Tibial artery (tissue), 4 donors: ENCODE results near the gene NUP42.

ENCODE experiments used
- DNase-seq, 2 donors: peaks; one replicate each; pipeline ENCODE4 v3.0.0-alpha.2; 2019
- H3K27ac ChIP-seq, 2 donors: fragments of 200-600 bp; sonication (generic) in 1 of 2; 1 replicate in 1 of 2; 2 replicates in 1 of 2; pipeline ENCODE4 v1.5.1; 2018 to 2019; ENCODE audit warnings: mild to moderate bottlenecking in 1 of 2
- H3K27me3 ChIP-seq, 2 donors: fragments of 200-600 bp; sonication (generic) in 1 of 2; one replicate each; pipeline versions ENCODE4 v1.5.1 to v1.6.0; 2016 to 2019
- H3K36me3 ChIP-seq, 3 donors: fragments of 200-600 bp; sonication (generic) in 2 of 3; one replicate each; pipeline ENCODE4 v1.5.1; 2016 to 2019; ENCODE audit warnings: mild to moderate bottlenecking in 2 of 3
- H3K4me1 ChIP-seq, 4 donors: fragments of 200-600 bp; sonication (generic) in 2 of 4; 1 replicate in 3 of 4; 2 replicates in 1 of 4; pipeline ENCODE4 v1.5.1; 2016 to 2019
- H3K4me3 ChIP-seq, 2 donors: fragments of 200-600 bp; sonication (generic) in 1 of 2; 1 replicate in 1 of 2; 2 replicates in 1 of 2; pipeline ENCODE4 v1.5.1; 2018 to 2019; ENCODE audit warnings: mild to moderate bottlenecking in 2 of 2
- H3K9me3 ChIP-seq, 3 donors: fragments of 200-600 bp; sonication (generic) in 1 of 3; one replicate each; pipeline ENCODE4 v1.5.1; 2016 to 2019
- CTCF ChIP-seq, 2 experiments: fragments of 200-600 bp in 1 of 2; fragments of 450-650 bp in 1 of 2; IDR thresholded peaks; one replicate each; pipeline ENCODE4 v1.5.1; 2017 to 2019; ENCODE audit warnings: antibody characterized with exemption in 2 of 2, mild to moderate bottlenecking in 1 of 2, moderate library complexity in 1 of 2
- intact Hi-C: fragments of 100-400 bp; cut with DNase I; formaldehyde crosslinking; loops from one replicate; pipeline ENCODE4 v1.15.0; 2023; ENCODE audit warnings: low total_unique reads

Gene NUP42

GRCh38 chr7:23235813-23236221 lies 54.0 kb downstream of the NUP42 start:
- H3K9me3 ChIP-seq = no peaks in the 10 kb centered on the region
- H3K27ac ChIP-seq = no peak overlapping the region
- intact Hi-C loops = no loop called here
- H3K27me3 ChIP-seq = no peaks in the 10 kb centered on the region
- no peaks in the 10 kb centered on the region for H3K36me3 ChIP-seq
- no peak for TF ChIP-seq CTCF (IDR thresholded peaks at IDR 0.05)
- H3K4me3 ChIP-seq = no peak overlapping the region
- DNase-seq = peak in 1 of 2 donors; percentile 69
- no peaks in the 10 kb centered on the region for H3K4me1 ChIP-seq

- Histone ChIP-seq H3K27ac (no peak overlapping the region), H3K4me3 (no peak overlapping the region), H3K9me3 (no peaks in the 10 kb centered on the region), H3K27me3 (no peaks in the 10 kb centered on the region), H3K36me3 (no peaks in the 10 kb centered on the region), H3K4me1 (no peaks in the 10 kb centered on the region)
- DNase-seq = no peak
- TF ChIP-seq CTCF (IDR thresholded peaks at IDR 0.05) = no peak
- intact Hi-C loops = no loop called here
Measured at GRCh38 chr7:23237000-23237399, 55.2 kb downstream of the NUP42 start.

- peaks cover 0 to 13% (median 7%) of the 10 kb centered on the region in 4 donors for H3K4me1 ChIP-seq
- H3K27ac ChIP-seq = no peak overlapping the region
- H3K27me3 ChIP-seq = no peaks in the 10 kb centered on the region
- no peak for TF ChIP-seq CTCF (IDR thresholded peaks at IDR 0.05)
- DNase-seq = no peak
- intact Hi-C loops = no loop called here
- no peaks in the 10 kb centered on the region for H3K9me3 ChIP-seq
- H3K36me3 ChIP-seq = no peaks in the 10 kb centered on the region
- H3K4me3 ChIP-seq = no peak overlapping the region
Measured at GRCh38 chr7:23238983-23239652, 57.3 kb downstream of the NUP42 start.

GRCh38 chr7:23239698-23240097 lies 57.9 kb downstream of the NUP42 start:
- no peak overlapping the region for H3K27ac ChIP-seq
- no peaks in the 10 kb centered on the region for H3K9me3 ChIP-seq
- H3K4me1 ChIP-seq = peaks cover 0 to 13% (median 7%) of the 10 kb centered on the region in 4 donors
- intact Hi-C loops = no loop called here
- H3K4me3 ChIP-seq = no peak overlapping the region
- no peak for TF ChIP-seq CTCF (IDR thresholded peaks at IDR 0.05)
- no peaks in the 10 kb centered on the region for H3K27me3 ChIP-seq
- H3K36me3 ChIP-seq = no peaks in the 10 kb centered on the region
- DNase-seq = no peak

- no peak for TF ChIP-seq CTCF (IDR thresholded peaks at IDR 0.05)
- DNase-seq = no peak
- Histone ChIP-seq H3K4me1 (peaks cover 0 to 19% (median 13%) of the 10 kb centered on the region in 4 donors), H3K27me3 (no peaks in the 10 kb centered on the region), H3K27ac (no peak overlapping the region), H3K9me3 (no peaks in the 10 kb centered on the region), H3K4me3 (no peak overlapping the region), H3K36me3 (no peaks in the 10 kb centered on the region)
- intact Hi-C loops = no loop called here
Measured at GRCh38 chr7:23242321-23242720, 60.5 kb downstream of the NUP42 start.
